Measurements from ENCODE around the gene ACP2.

The ACP2 gene, protein sequence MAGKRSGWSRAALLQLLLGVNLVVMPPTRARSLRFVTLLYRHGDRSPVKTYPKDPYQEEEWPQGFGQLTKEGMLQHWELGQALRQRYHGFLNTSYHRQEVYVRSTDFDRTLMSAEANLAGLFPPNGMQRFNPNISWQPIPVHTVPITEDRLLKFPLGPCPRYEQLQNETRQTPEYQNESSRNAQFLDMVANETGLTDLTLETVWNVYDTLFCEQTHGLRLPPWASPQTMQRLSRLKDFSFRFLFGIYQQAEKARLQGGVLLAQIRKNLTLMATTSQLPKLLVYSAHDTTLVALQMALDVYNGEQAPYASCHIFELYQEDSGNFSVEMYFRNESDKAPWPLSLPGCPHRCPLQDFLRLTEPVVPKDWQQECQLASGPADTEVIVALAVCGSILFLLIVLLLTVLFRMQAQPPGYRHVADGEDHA

DNA sequence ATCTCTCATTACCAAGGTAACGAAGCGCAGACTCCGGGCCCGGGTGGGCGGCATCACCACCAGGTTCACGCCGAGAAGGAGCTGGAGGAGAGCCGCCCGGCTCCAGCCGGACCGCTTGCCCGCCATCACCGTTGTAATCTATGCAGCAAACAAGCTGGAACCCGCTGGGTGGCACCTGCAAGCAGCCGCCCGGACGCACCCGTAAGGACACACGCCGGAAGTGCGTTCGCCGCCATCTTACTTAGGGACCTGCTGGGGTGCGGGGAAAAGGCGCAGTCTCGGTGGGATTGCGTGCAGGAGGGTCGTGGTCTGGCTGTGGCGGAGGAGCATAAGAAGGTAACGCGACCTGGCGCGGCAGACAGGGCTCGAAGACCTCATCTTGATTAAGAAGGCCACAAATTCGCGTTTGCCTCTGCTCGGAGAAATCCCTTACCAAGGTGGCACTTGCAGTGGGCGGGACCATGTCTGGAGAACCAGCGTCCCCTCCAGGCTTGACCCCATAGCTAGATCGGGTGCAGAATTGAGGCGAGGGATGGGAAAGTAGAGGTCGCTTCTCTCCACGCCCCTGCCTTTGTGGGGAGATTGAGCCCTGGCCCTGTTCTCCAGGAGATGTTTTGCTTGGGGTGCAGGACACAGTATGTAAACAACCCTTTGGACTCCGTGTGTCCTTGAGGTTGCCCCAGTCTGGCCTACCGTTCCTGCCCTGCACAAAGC is at the start of gene ACP2:
ACP2 (minus strand) TSS at position 151 of the 714 bp plus-strand sequence; CDS start at position 126, 25 bp downstream.
- DNase-seq: peak; percentile 87

DNA sequence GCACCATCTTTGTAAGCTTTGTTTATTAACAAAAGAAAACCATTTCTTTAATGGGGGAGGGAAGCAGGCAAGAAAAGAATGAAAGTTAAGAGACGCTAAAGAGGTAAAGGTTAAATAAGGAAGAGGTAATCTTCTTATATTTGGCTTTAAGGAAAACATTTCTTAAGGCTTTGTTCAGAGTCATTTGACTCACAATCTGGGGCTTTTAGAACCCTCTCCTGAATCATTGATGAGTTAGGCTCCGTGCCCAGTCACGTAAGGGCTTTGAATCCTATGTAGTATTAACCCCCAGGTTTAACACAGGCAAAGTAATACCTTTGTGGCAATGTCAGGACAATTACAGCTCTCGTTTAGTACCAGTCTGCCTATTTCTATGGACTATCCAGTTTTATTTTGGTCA is 47.4 kb upstream of the ACP2 start:
- no peak for DNase-seq

DNA sequence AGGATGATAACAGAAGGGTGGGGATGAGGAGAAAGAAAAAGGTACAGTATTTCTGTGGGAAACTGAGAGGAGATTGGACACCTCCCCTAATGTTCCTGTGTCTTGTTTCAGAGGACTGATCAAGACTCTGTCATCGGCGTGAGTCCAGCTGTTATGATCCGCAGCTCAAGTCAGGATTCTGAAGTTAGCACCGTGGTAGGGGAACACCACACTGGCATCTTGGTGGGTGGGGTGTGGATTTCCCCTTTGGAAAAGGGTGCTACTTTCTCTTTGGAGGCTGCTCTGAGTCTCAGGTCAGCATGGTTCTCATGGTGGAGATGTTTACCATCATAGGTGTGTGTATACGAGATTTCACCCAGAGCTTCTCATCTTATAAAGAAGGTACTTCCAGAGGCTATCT is 46.8 kb upstream of the ACP2 start:
- no peak for DNase-seq

DNA sequence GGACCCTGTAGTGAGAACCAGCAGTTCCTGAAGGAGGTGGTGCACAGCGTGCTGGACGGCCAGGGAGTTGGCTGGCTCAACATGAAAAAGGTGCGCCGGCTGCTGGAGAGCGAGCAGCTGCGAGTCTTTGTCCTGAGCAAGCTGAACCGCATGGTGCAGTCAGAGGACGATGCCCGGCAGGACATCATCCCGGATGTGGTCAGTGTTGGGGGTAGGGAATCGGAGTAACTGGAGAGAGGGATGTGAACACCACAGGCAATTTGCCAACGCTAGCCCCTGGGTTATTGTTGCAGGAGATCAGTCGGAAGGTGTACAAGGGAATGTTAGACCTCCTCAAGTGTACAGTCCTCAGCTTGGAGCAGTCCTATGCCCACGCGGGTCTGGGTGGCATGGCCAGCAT is 41.2 kb upstream of the ACP2 start:
- DNase-seq: no peak

DNA sequence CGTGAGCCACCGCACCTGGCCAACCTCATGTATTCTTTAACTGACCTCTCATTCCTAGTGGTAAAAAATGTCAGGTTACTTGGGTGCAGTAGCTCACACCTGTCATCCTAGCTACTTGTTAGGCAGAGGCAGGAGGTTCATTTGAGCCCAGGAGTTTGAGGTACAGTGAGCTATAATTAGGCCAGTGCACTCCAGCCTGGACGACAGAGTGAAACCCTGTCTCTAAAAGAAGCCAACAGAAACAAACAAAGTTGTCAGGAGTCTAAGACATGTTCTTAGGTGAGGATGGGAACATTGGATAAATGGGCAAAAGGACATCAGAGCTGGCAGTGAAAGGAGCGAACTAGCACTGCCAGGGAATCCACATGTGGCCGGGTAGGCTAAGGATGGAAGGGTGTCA is 39.5 kb upstream of the ACP2 start:
- DNase-seq: no peak

DNA sequence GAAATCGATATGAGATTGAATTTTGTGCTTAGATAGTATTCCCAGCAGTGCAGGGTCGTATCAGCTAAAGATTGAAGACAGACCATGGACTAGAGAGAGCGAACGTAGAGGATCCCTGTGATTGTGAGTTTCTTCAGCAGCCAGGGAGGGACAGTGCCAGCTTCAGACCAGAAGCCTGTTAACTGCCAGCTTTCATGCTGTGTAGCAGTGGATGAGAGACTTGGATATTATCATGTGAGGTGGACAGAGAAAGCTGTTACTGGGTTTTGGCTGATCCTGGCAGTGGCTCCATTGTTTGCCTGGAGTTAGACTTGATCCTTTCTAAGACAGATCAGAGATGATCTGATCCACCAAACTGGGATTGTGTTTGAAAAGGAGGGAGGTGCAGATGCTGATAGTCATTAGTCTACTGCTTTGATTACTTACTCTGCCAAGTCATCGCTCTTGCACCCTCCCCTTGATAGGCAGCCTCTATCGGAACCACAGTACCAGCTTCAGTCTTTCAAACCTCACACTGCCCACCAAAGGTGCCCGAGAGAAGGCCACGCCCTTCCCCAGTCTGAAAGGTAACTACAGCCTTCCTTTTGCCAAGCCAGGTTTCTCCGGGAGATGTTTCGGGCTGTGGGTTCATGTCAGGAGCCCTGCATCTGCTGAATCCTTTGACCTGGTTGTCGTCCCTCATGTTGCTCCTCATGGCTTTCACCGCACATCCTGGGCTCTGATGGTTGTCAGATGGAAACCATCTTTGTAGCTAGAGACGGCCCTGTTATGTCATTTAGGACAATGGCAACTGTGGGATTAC is 37.6 kb upstream of the ACP2 start:
- no peak for DNase-seq

DNA sequence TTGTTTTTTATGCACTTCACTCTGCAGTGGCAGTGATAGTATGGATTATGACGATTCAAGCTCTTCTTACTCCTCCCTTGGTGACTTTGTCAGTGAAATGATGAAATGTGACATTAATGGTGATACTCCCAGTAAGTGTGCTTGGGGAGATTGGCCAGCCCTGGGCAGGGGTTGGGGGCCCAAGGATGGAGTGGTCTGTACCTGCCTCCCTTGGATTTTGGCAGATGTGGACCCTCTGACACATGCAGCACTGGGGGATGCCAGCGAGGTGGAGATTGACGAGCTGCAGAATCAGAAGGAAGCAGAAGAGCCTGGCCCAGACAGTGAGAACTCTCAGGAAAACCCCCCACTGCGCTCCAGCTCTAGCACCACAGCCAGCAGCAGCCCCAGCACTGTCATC is 35.5 kb upstream of the ACP2 start:
- no peak for DNase-seq

DNA sequence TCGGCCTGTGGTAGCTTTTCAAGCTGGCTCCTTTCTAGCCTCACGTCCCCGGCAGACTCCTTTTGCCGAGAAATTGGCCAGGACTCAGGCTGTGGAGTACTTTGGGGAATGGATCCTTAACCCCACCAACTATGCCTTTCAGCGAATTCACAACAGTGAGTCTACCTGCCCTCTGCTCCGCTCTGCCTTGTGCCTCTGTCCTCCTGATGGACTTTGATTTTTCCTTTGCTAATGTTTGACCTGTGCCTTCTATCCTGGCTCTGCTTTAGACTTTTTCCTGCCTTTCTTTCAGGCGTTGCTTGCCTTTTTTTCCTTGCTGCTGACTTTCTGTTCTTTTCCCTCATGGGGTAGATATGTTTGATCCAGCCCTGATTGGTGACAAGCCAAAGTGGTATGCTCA is 33.8 kb upstream of the ACP2 start:
- no peak for DNase-seq

DNA sequence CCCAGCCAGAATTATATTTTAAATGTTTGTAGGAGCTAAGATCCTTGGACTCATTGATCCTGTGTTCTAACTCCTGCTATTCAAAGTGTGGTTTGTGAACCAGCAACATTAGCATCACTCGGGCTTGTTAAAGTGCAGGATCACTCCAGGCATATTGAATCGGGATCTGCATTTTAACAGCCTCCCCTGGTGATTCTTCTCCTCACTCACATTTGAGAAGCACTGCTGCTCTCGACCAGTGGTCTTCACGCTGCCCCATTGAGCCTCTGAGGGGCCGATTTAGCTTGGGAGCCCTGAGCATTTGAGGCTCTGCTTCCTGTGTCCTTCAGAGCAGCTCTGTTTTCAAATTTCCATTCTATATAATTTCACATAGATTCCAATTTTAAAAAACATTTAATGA is 32.2 kb upstream of the ACP2 start:
- DNase-seq: no peak

DNA sequence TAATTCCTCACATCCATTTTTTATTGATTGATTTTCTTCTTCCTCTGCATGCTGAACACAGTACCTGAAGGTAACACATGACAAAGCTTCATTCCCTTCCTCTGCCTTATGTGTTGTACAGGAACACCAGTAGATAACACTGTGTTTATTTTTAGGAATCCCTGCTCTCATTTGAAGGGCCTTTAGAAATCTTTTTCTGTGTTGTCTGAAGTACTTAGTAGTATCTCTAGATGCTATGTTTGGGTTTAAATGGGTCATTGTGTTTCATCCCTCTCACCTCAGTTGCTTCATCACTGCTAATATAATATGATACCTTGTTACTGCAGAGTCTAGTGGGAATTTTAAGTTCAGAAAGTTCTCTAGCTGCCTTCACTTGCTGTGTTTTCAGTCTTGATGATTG is 31.5 kb upstream of the ACP2 start:
- no peak for DNase-seq

DNA sequence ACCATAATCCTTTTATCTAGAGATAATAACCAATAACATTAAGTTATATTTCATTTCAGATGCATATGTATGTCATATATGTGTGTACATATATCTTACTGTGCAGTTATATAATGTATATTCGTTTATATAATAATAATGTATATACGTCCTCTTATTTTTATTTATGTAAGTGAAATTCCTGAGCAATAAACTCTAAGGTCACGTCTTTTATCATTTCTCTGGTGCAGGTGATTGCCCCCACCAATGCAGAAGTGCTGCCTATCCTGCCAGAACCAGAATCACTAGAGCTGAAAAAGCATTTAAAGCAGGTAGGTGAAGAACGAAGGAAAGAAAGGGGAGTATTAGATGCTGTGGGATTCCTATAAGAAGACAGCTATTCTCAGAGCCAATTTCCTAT is 30.2 kb upstream of the ACP2 start:
- DNase-seq: no peak

DNA sequence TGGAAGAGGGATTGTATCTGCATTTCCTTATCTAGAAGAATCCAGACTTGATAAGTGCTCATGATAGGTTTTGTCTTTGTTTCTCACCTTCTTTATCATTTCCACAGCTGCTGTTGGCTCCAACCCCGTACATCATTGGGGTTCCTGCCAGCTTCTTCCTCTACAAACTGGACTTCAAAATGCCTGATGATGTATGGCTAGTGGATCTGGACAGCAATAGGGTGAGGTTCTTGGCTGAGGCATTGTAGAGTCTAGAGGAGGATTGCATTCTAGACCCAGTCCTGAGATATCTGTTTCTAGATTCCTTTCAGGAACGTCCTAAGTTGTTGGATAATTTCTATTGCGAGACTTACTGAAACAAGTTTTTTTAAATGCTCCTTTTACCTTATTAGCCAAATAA is 29.4 kb upstream of the ACP2 start:
- no peak for DNase-seq

DNA sequence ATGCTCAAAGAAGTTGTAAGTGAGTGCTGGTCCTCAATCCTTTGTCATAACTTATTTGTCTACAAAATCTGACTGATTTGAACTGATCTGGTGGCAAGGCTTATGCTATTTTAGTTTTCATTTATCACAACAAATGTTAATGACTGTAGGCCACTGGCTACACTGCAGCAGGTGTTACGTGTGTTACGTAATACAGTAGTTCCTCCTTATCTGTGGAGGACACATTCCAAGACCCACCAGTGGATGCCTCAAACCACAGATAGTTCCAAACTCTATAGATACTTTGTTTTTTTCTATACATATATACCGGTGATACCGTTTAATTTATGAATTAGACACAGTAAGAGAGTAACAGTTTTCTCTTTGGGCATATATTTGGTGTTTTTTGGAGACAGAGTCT is 28.3 kb upstream of the ACP2 start:
- no peak for DNase-seq

DNA sequence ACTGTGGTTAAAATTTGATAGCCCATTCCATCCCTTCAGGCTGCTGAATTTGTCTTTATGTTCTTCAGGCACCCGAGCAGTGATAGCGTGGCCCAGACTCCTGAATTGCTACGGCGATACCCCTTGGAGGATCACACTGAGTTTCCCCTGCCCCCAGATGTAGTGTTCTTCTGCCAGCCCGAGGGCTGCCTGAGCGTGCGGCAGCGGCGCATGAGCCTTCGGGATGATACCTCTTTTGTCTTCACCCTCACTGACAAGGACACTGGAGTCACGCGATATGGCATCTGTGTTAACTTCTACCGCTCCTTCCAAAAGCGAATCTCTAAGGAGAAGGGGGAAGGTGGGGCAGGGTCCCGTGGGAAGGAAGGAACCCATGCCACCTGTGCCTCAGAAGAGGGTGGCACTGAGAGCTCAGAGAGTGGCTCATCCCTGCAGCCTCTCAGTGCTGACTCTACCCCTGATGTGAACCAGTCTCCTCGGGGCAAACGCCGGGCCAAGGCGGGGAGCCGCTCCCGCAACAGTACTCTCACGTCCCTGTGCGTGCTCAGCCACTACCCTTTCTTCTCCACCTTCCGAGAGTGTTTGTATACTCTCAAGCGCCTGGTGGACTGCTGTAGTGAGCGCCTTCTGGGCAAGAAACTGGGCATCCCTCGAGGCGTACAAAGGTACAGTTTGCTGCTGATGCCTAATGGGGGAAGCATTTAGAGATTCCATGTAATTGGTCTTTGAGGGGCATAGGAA is 26.1 kb upstream of the ACP2 start:
- DNase-seq: no peak

DNA sequence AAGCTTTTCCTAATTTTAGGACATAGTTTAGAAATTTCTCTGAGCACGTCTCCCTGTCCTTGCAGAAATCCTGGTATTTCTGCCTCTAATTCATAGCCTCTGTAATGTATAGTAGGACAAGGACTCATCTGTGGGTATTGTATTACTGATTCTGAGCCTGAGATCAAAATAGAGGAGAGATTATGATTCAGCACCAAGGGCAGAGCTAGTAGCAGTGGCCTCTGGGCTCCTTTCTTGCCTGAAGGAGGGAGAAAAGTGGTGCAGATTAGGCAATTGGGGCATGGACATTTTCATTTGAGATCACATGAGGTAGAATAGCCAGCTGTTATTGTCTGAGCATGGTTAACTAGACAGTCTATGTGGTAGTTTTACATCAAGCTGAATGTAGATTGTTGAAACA is 24.1 kb upstream of the ACP2 start:
- no peak for DNase-seq

DNA sequence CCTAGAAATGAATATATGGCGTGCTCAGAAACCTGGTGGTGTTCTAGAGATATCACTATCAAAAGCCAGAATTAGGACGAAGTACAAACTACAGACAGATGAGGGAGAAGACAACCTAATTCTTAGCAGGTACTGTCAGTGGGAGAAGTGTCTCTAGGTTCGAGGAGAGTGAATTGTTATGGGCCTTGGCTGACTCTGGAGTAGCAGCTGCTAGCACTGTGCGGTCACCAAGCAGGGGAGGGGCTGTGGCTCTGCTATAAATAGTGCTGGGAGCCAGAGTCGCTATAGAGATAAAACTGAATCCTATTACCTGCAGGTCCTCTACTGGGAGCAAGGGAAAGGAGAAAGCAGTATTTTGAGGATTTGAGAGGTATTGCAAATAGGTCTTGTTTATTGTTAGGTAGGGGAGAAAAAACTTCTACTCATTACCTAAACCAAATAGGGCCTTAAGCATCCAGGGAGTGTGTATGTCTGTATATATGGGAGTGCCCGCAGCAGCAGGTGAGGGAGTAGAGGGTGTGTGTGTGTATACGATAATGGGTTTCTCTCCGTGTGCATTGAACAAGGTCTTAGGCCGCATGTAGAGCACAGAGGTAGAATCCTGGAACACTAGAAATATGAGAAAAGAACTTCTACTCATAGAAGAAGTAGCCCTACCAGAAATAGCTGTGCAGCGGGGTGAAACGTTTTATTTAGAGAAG is 23.5 kb upstream of the ACP2 start:
- no peak for DNase-seq

DNA sequence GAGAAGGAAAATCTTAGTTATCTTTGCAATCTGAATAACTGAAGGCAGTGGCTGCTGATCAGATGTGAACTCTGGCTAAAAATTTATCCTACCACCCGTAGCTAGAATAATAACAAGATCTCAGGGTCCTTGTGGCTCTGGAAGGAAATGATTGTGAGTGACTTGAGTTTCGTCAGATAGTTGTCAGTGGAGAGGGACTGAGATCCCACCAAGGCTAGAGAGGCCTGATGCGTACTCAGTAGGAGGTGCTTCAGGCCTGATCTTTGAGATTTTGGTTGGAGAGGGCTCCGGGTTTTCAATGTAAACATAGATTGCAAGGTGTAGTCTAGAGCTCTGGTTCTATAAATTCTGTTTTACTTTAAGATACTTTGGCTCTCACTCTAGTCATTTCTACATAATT is 22.7 kb upstream of the ACP2 start:
- DNase-seq: no peak

DNA sequence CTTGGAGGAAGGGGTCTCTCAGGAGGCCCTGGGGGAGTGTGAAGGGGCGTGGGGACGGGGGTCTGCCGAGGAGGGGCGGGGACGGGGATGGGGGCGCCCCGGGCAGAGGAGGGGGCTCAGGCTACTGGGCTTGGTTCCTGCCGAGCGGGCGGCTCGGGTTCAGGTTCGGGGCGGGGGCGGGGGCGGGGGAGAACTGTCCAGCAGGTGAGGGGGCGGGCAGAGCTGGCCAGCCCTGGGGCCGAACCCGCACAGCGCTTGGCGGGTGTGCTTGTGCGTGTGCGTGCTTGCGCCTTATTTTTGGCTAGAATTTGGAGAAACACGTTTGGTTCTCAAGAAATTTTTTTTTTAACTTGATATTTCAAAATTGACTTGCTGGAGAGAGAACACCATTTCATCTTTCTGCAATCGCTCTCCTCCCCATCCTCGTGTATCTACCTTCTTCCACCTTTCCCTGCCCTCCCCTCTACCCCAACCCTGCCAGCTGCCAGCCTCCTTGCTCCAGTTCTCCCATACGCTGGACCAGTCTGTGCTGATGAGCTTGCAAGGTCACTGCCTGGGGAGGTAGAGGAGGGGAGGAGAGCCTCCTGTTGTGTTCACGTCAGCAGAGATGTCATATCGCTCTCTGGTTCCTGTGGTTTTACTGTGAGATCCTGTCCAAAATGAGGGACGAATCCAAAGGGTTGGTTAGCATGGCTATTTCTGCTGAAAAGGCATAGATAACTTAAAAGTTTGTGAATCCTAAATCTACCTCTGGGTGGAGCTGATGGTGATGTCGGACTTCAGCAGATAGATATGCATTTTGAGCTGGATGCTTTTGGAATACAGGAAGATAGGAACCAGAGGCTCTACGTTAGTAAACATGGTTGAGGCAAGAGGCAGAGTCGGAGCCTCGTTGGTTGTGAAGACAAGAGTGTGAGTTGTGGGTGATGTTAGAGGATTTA is 22.0 kb upstream of the ACP2 start:
- DNase-seq: peak; percentile 16

DNA sequence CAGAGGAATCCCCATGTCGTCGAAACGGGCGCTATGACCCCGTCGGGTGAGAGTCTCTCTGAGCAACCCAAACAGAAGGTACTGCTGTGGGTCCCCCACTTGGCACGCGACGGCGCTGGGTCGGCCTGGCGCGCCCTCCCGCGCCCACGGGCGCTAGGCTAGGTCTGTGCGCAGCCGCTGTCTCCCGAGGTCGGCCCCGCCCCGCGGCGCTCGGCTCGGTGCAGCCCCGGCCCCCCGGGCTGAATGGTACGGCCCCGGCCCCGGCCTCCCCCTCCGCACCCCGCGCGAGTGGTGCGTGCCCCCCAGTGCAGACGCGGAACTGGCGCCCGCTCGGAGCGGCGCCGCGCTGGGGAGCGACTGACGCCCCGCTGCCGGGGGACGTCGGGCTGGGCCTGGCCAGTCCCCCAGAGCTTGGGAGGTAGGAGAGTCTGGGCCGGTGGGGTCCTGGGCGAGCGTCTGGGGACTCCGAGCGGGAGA is 21.3 kb upstream of the ACP2 start, which contains the start of gene MADD:
MADD (plus strand) TSS at position 305 of the 477 bp plus-strand sequence.
- DNase-seq: peak; percentile 94

DNA sequence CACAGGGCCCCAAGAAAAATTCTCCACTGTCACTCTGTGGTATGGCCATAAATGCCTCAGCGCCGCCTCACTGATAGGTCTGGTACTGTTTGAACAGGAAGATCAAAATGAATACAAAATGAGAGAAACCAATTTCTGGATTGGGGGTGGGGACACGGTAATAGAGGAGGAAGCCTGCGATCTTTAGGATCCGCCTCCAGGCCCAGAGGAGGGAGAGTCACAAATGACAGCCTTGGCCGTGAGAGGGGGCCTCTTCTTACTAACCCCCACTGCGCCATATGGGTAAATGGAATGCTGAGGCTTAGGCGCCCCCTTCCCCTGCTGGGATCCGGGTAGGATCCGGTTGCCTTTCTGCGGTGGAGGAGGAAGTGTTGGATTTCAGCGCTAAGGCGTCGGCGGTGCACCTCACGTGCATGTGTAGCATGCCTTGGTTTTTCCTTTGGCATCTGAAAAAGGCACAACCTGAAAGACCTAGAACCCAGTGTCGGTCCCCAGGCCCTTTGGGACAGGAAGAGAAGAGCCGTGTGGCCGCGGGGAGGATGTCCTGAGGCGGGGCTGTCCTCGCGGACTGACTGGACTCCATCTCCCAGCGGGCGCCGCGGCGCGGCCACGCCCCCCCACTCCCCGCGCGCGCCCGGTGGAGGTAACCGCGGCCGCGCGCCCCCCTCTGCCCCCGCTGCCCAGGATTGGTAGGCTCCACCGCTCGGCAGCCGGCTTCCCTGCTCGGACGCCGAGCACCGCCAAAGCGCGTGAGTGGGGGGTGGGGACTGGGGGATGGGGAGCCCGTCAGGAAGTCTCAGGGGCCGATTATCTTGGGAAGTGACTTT is 20.6 kb upstream of the ACP2 start:
- DNase-seq: peak; percentile 94

All from KG1 (cell line).